HCT116 (cell line): ENCODE data around the gene RAB31. TPM values are rescaled to one million over a fixed set of nuclear protein-coding genes. Genes with fewer than 3 reads are reported as not detected.

ENCODE experiments used
- ATAC-seq: fragments of 200-7000 bp; cut with Tn5 transposase; 2 replicates; pipeline ENCODE4 v1.9.1; 2020; ENCODE audit warnings: mild to moderate bottlenecking, moderate library complexity
- BruUV-seq: library from RNA; stranded (reverse); fragments of 400-500 nt; replicated peaks from 2 replicates; lab custom pipeline; 2021; lab: Mats Ljungman, UMichigan
- CTCF ChIA-PET: fragments of 300-600 bp; sonication (Branson Sonifier 250); formaldehyde crosslinking; loops from one replicate; lab custom pipeline; 2021; ENCODE audit warnings: antibody characterized with exemption; lab: Charles Lee
- POLR2A ChIA-PET: fragments of 300-600, 350-600 bp; sonication (Branson Sonifier 250); formaldehyde crosslinking; loops from one replicate; lab custom pipeline; 2021; ENCODE audit warnings: antibody characterized with exemption; lab: Charles Lee
- RAD21 ChIA-PET, 2 experiments: fragments of 300-600 bp; sonication (Branson Sonifier 250); formaldehyde crosslinking; loops; one replicate each; lab custom pipeline; 2023; ENCODE audit warnings: low total read pairs in 2 of 2; ENCODE audit not compliant: uncharacterized antibody in 2 of 2, unreplicated experiment in 2 of 2, low non-redundant PET in 1 of 2; lab: Charles Lee
- DNase-seq: peaks from one replicate; pipeline ENCODE4 v3.0.0-alpha.2; 2010; ENCODE audit warnings: low read depth, low spot score
- H2AFZ ChIP-seq: fragments of 200-600 bp; shearing (Covaris generic), sonication (generic); 2 replicates; pipeline ENCODE4 v1.6.1; 2017; ENCODE audit warnings: low read depth, mixed run types, mixed read lengths, antibody characterized with exemption, low read length; ENCODE audit not compliant: poor library complexity, severe bottlenecking
- H3K27ac ChIP-seq: 2 replicates; pipeline ENCODE4 v1.5.1; 2012; ENCODE audit warnings: low read depth, low read length
- H3K27me3 ChIP-seq: fragments of 200-600 bp; sonication (generic); 2 replicates; pipeline ENCODE4 v1.6.1; 2016; ENCODE audit warnings: mixed run types, low read length, mixed read lengths; ENCODE audit not compliant: insufficient read depth
- H3K36me3 ChIP-seq, 2 experiments: fragments of 200-500 bp in 1 of 2; fragments of 200-600 bp in 1 of 2; sonication (Bioruptor generic) in 1 of 2; sonication (generic) in 1 of 2; 2 replicates each; pipeline versions ENCODE4 v1.5.1 to v1.6.1; 2014 to 2016; ENCODE audit warnings: low read length in 2 of 2, inconsistent platforms in 1 of 2, mixed read lengths in 1 of 2, mixed run types in 1 of 2; ENCODE audit not compliant: insufficient read depth in 2 of 2, control insufficient read depth in 1 of 2
- H3K4me1 ChIP-seq, 2 experiments: fragments of 200-600 bp in 1 of 2; sonication (generic) in 1 of 2; 2 replicates each; pipeline versions ENCODE4 v1.5.1 to v1.6.1; 2012 to 2017; ENCODE audit warnings: low read length in 2 of 2, inconsistent platforms in 1 of 2, mild to moderate bottlenecking in 1 of 2, mixed read lengths in 1 of 2, mixed run types in 1 of 2, moderate library complexity in 1 of 2; ENCODE audit not compliant: insufficient read depth in 2 of 2, control insufficient read depth in 1 of 2
- H3K4me2 ChIP-seq: fragments of 200-600 bp; sonication (generic); 2 replicates; pipeline ENCODE4 v1.6.1; 2017; ENCODE audit warnings: mixed run types, low read length, mixed read lengths
- H3K4me3 ChIP-seq, 2 experiments: fragments of 200-600 bp in 1 of 2; sonication (generic) in 1 of 2; replicated peaks in 1 of 2; 2 replicates each; pipeline ENCODE4 v1.5.1; 2011 to 2016; ENCODE audit warnings: low read length in 2 of 2, control low read depth in 1 of 2, low read depth in 1 of 2, mild to moderate bottlenecking in 1 of 2, mixed read lengths in 1 of 2, mixed run types in 1 of 2
- H3K79me2 ChIP-seq: fragments of 200-600 bp; sonication (generic); 2 replicates; pipeline ENCODE4 v1.6.1; 2017; ENCODE audit warnings: mild to moderate bottlenecking, mixed run types, low read length, moderate library complexity, mixed read lengths; ENCODE audit not compliant: insufficient read depth
- H3K9ac ChIP-seq: fragments of 200-600 bp; sonication (generic); 2 replicates; pipeline ENCODE4 v1.6.1; 2016; ENCODE audit warnings: low read length, mixed read lengths
- H3K9me2 ChIP-seq: fragments of 200-600 bp; sonication (generic), shearing (Covaris generic); 2 replicates; pipeline ENCODE4 v1.6.1; 2017; ENCODE audit warnings: mixed run types, mild to moderate bottlenecking, moderate library complexity; ENCODE audit not compliant: insufficient read depth
- H3K9me3 ChIP-seq, 2 experiments: fragments of 200-500 bp in 1 of 2; fragments of 200-600 bp in 1 of 2; sonication (Bioruptor generic) in 1 of 2; sonication (generic) in 1 of 2; 2 replicates each; pipeline ENCODE4 v1.6.1; 2014 to 2017; ENCODE audit warnings: low read length in 2 of 2, mixed read lengths in 2 of 2, inconsistent platforms in 1 of 2, low read depth in 1 of 2, mild to moderate bottlenecking in 1 of 2, mixed run types in 1 of 2, moderate library complexity in 1 of 2; ENCODE audit not compliant: control insufficient read depth in 1 of 2, insufficient read depth in 1 of 2
- H4K20me1 ChIP-seq: fragments of 200-600 bp; sonication (generic), shearing (Covaris generic); 2 replicates; pipeline ENCODE4 v1.6.1; 2017; ENCODE audit warnings: mixed run types, mild to moderate bottlenecking, moderate library complexity; ENCODE audit not compliant: insufficient read depth
- CBX3 ChIP-seq: IDR thresholded peaks from 2 replicates; pipeline ENCODE4 v1.6.1; 2012; ENCODE audit warnings: low read depth
- CEBPB ChIP-seq: IDR thresholded peaks from 2 replicates; pipeline ENCODE4 v1.6.1; 2012; ENCODE audit warnings: low read depth
- ELF1 ChIP-seq: IDR thresholded peaks from 2 replicates; pipeline ENCODE4 v1.6.1; 2012; ENCODE audit warnings: low read depth, borderline replicate concordance
- EZH2phosphoT487 ChIP-seq: fragments of 200-600 bp; IDR thresholded peaks from 2 replicates; pipeline ENCODE4 v1.6.1; 2018; ENCODE audit warnings: antibody characterized with exemption, borderline replicate concordance
- FOSL1 ChIP-seq: IDR thresholded peaks from 2 replicates; pipeline ENCODE4 v1.6.1; 2012; ENCODE audit warnings: low read depth
- JUND ChIP-seq: IDR thresholded peaks from 2 replicates; pipeline ENCODE4 v1.6.1; 2012
- MAX ChIP-seq: IDR thresholded peaks from 2 replicates; pipeline ENCODE4 v1.6.1; 2012
- POLR2A ChIP-seq: IDR thresholded peaks from 2 replicates; pipeline ENCODE4 v1.7.0; 2011; ENCODE audit warnings: borderline replicate concordance; ENCODE audit not compliant: insufficient read depth, insufficient read length; ENCODE audit errors: extremely low read depth
- POLR2AphosphoS5 ChIP-seq: IDR thresholded peaks from 2 replicates; pipeline ENCODE4 v1.6.1; 2011; ENCODE audit warnings: mild to moderate bottlenecking, low read depth, low read length, moderate library complexity
- SIN3A ChIP-seq: IDR thresholded peaks from 2 replicates; pipeline ENCODE4 v1.6.1; 2012; ENCODE audit warnings: low read depth
- SRF ChIP-seq: IDR thresholded peaks from 2 replicates; pipeline ENCODE4 v1.6.1; 2012; ENCODE audit warnings: low read depth
- TCF7L2 ChIP-seq: IDR thresholded peaks from 2 replicates; pipeline ENCODE4 v1.7.0; 2011; ENCODE audit warnings: borderline replicate concordance, inconsistent platforms; ENCODE audit not compliant: insufficient read depth, insufficient read length; ENCODE audit errors: extremely low read depth
- YY1 ChIP-seq: IDR thresholded peaks from 2 replicates; pipeline ENCODE4 v1.6.1; 2011; ENCODE audit warnings: low read length, low read depth, moderate library complexity, mild to moderate bottlenecking; ENCODE audit not compliant: insufficient replicate concordance; ENCODE audit errors: extremely low read depth
- ZFX ChIP-seq: fragments of 450-650 bp; IDR thresholded peaks from 2 replicates; pipeline ENCODE4 v1.6.1; 2017
- intact Hi-C: fragments of 100-400 bp; cut with micrococcal nuclease; formaldehyde crosslinking; loops from 2 replicates; pipeline ENCODE4 v1.10.0; 2022
- total RNA-seq: library from RNA; stranded (reverse); gene quantifications from one replicate; pipeline ENCODE4 v1.2.1, GENCODE V29; 2021; ENCODE audit not compliant: unreplicated experiment
- TF ChIP-seq, protein P1 (sequence below): IDR thresholded peaks from 2 replicates; pipeline ENCODE4 v1.6.1; 2012; ENCODE audit warnings: low read depth
- TF ChIP-seq, protein P2 (sequence below): IDR thresholded peaks from 2 replicates; pipeline ENCODE4 v1.6.1; 2011; ENCODE audit warnings: mild to moderate bottlenecking, low read length, moderate library complexity; ENCODE audit not compliant: insufficient replicate concordance; ENCODE audit errors: extremely low read depth
- TF ChIP-seq, protein P3 (sequence below), 3 experiments: fragments of 200-600 bp in 1 of 3; sonication (generic) in 1 of 3; IDR thresholded peaks in 2 of 3; conservative IDR thresholded peaks in 1 of 3; 2 replicates each; pipeline ENCODE4 v1.5.1; 2012 to 2017; ENCODE audit warnings: low read depth in 2 of 3, low read length in 2 of 3, antibody characterized with exemption in 1 of 3, borderline replicate concordance in 1 of 3, control low read depth in 1 of 3, mild to moderate bottlenecking in 1 of 3, mixed read lengths in 1 of 3, mixed run types in 1 of 3, moderate library complexity in 1 of 3; ENCODE audit not compliant: insufficient read depth in 1 of 3

Gene RAB31
- total RNA-seq, 1 experiment from 2014 or later: 46.9 TPM

- H3K9me2 ChIP-seq: 0 out of 2 replicates have a peak, but pooled peaks cover 3% of the 10 kb centered on the region
- ATAC-seq: no peak
- no peaks in the 10 kb centered on the region for H3K9me3 ChIP-seq
- DNase-seq: no peak
- no TSS peak for BruUV-seq
- H3K79me2 ChIP-seq: no peaks in the 10 kb centered on the region
- no peak overlapping the region for H3K4me3 ChIP-seq
- no peaks in the 10 kb centered on the region for H4K20me1 ChIP-seq
- TF ChIP-seq MAX: no peak
- no peak for TF ChIP-seq CEBPB
- TF ChIP-seq, protein P1, sequence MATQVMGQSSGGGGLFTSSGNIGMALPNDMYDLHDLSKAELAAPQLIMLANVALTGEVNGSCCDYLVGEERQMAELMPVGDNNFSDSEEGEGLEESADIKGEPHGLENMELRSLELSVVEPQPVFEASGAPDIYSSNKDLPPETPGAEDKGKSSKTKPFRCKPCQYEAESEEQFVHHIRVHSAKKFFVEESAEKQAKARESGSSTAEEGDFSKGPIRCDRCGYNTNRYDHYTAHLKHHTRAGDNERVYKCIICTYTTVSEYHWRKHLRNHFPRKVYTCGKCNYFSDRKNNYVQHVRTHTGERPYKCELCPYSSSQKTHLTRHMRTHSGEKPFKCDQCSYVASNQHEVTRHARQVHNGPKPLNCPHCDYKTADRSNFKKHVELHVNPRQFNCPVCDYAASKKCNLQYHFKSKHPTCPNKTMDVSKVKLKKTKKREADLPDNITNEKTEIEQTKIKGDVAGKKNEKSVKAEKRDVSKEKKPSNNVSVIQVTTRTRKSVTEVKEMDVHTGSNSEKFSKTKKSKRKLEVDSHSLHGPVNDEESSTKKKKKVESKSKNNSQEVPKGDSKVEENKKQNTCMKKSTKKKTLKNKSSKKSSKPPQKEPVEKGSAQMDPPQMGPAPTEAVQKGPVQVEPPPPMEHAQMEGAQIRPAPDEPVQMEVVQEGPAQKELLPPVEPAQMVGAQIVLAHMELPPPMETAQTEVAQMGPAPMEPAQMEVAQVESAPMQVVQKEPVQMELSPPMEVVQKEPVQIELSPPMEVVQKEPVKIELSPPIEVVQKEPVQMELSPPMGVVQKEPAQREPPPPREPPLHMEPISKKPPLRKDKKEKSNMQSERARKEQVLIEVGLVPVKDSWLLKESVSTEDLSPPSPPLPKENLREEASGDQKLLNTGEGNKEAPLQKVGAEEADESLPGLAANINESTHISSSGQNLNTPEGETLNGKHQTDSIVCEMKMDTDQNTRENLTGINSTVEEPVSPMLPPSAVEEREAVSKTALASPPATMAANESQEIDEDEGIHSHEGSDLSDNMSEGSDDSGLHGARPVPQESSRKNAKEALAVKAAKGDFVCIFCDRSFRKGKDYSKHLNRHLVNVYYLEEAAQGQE: no peak
- TF ChIP-seq, protein P2, sequence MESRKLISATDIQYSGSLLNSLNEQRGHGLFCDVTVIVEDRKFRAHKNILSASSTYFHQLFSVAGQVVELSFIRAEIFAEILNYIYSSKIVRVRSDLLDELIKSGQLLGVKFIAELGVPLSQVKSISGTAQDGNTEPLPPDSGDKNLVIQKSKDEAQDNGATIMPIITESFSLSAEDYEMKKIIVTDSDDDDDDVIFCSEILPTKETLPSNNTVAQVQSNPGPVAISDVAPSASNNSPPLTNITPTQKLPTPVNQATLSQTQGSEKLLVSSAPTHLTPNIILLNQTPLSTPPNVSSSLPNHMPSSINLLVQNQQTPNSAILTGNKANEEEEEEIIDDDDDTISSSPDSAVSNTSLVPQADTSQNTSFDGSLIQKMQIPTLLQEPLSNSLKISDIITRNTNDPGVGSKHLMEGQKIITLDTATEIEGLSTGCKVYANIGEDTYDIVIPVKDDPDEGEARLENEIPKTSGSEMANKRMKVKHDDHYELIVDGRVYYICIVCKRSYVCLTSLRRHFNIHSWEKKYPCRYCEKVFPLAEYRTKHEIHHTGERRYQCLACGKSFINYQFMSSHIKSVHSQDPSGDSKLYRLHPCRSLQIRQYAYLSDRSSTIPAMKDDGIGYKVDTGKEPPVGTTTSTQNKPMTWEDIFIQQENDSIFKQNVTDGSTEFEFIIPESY: no peak
- TF ChIP-seq POLR2A: no peak
- no peak for TF ChIP-seq TCF7L2
- no peak for TF ChIP-seq YY1
- TF ChIP-seq CBX3: no peak
- TF ChIP-seq, protein P3, sequence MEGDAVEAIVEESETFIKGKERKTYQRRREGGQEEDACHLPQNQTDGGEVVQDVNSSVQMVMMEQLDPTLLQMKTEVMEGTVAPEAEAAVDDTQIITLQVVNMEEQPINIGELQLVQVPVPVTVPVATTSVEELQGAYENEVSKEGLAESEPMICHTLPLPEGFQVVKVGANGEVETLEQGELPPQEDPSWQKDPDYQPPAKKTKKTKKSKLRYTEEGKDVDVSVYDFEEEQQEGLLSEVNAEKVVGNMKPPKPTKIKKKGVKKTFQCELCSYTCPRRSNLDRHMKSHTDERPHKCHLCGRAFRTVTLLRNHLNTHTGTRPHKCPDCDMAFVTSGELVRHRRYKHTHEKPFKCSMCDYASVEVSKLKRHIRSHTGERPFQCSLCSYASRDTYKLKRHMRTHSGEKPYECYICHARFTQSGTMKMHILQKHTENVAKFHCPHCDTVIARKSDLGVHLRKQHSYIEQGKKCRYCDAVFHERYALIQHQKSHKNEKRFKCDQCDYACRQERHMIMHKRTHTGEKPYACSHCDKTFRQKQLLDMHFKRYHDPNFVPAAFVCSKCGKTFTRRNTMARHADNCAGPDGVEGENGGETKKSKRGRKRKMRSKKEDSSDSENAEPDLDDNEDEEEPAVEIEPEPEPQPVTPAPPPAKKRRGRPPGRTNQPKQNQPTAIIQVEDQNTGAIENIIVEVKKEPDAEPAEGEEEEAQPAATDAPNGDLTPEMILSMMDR (IDR thresholded peaks at IDR 0.05 in 2 of 3, conservative IDR thresholded peaks at IDR 0.05 in 1 of 3; ENCODE audit: borderline replicate concordance in 1 of 3, insufficient read depth in 1 of 3, low read depth in 2 of 3, low read length in 2 of 3): no peak
- no peak for TF ChIP-seq FOSL1
- TF ChIP-seq ZFX: no peak
- no peak for TF ChIP-seq ELF1
- TF ChIP-seq JUND: no peak
- no peak for TF ChIP-seq SRF
- TF ChIP-seq SIN3A: no peak
- no peak for TF ChIP-seq POLR2AphosphoS5
- TF ChIP-seq EZH2phosphoT487: no peak
- H3K9ac ChIP-seq: no peak overlapping the region
- no peaks in the 10 kb centered on the region for H3K27me3 ChIP-seq
- H2AFZ ChIP-seq: no peak overlapping the region
- ChIA-PET RAD21 (no interaction called here), POLR2A (no interaction called here), CTCF (no interaction called here)
- H3K36me3 ChIP-seq: no peaks in the 10 kb centered on the region
- no peak overlapping the region for H3K4me2 ChIP-seq
- peaks cover 2 to 11% of the 10 kb centered on the region in 2 experiments; a peak in 1 of 4 replicates for H3K4me1 ChIP-seq
- H3K27ac ChIP-seq: no peak overlapping the region
- intact Hi-C loops: no loop called here
These were observed 42.7 kb downstream of the RAB31 start for GRCh38 chr18:9750606-9751304.
